Psoas muscle (tissue), 8 donors: ENCODE data around the gene LYPD4. TPM values are rescaled to one million over a fixed set of nuclear protein-coding genes. Genes with fewer than 3 reads are reported as not detected.
A peak's percentile ranks its signal among the peaks of the same experiment; 100 is the strongest.
"Not testable (repeated sequence)": the region's sequence is repeated elsewhere in the genome, so short reads cannot be mapped to it uniquely, and the experiment has no call there.

ENCODE experiments used
- ATAC-seq, 4 donors: fragments of 200-7000 bp; cut with Tn5 transposase; one replicate each; pipeline ENCODE4 v1.9.1; 2020; ENCODE audit warnings: moderate library complexity in 3 of 4, mild to moderate bottlenecking in 2 of 4
- DNase-seq, 2 donors: peaks; one replicate each; pipeline ENCODE4 v3.0.0-alpha.2; 2020
- H3K27ac ChIP-seq: fragments of 200-600 bp; one replicate; pipeline ENCODE4 v1.8.0; 2022
- H3K27me3 ChIP-seq, 3 donors: fragments of 200-600 bp in 1 of 3; one replicate each; pipeline versions ENCODE4 v1.6.1 to v1.8.0; 2013 to 2022; ENCODE audit warnings: low read length in 2 of 3, mild to moderate bottlenecking in 2 of 3, moderate library complexity in 1 of 3; ENCODE audit not compliant: insufficient read depth in 3 of 3
- H3K36me3 ChIP-seq, 2 donors: fragments of 200-600 bp in 1 of 2; one replicate each; pipeline versions ENCODE4 v1.6.1 to v1.8.0; 2013 to 2022; ENCODE audit warnings: low read depth in 1 of 2, mild to moderate bottlenecking in 1 of 2, moderate library complexity in 1 of 2; ENCODE audit not compliant: insufficient read depth in 1 of 2
- H3K4me1 ChIP-seq: fragments of 200-600 bp; one replicate; pipeline ENCODE4 v1.8.0; 2022
- H3K4me3 ChIP-seq: fragments of 200-600 bp; one replicate; pipeline ENCODE4 v1.8.0; 2022; ENCODE audit warnings: mild to moderate bottlenecking
- H3K9me3 ChIP-seq: fragments of 200-600 bp; one replicate; pipeline ENCODE4 v1.8.0; 2022
- CTCF ChIP-seq: fragments of 200-600 bp; IDR thresholded peaks from one replicate; pipeline ENCODE4 v1.8.0; 2022; ENCODE audit warnings: antibody characterized with exemption
- WGBS, 3 donors: extraction: QIAGEN DNeasy Blood & Tissue Kit; methylation state at CpG; one replicate each; pipeline versions ENCODE4 v1.1.6 to v1.1.7; 2013; 5-methylcytosine and 5-hydroxymethylcytosine counted together
- intact Hi-C, 2 donors: fragments of 100-400 bp; cut with DNase I; formaldehyde crosslinking; loops; one replicate each; pipeline versions ENCODE4 v1.11.0 to v1.14.2; 2022
- polyA plus RNA-seq, 3 donors: library from polyadenylated mRNA; stranded (reverse); fragments of 200-250 nt; gene quantifications; one replicate each; pipeline ENCODE4 v1.2.3, GENCODE V29; 2013
- total RNA-seq, 4 donors: library from RNA; stranded (reverse); fragmentation: NEBNext Ultra II Directional in 2 of 4; extraction: Animal tissue kit (Norgen Biotek cat#: 25700) in 2 of 4; gene quantifications; one replicate each; pipeline versions ENCODE4 v1.2.1 to v1.2.4, GENCODE V29; 2021 to 2023
- donor health status: healthy with polysubstance abuse.
- donor health status: DM: no; HTN: no; CAD: no; lungs with moderate emphysema.
- donor health status: Bipolar disorder and iron deficiency.
- donor health status: healthy.
- donor health status: DM: yes; HTN: yes; CAD: no.
- donor health status: DM: no; HTN: no; CAD: no.
- donor health status: DM: no; HTN: no; CAD: no.
- donor health status: DM: yes; HTN: yes; CAD: no.

LYPD4 gene
- total and polyA plus RNA-seq, 7 donors: not detected

- Histone ChIP-seq H3K27me3 (peaks cover 0 to 8% (median 0%) of the 10 kb centered on the region in 3 donors), H3K4me1 (no peaks in the 10 kb centered on the region), H3K27ac (no peak overlapping the region), H3K4me3 (no peak overlapping the region), H3K9me3 (no peaks in the 10 kb centered on the region), H3K36me3 (no peaks in the 10 kb centered on the region)
- ATAC-seq (no peak), DNase-seq (no peak)
- intact Hi-C loops: loop anchor here in 1 of 2 donors (5.0 kb wide), 1 partner anchor 53 kb away; no protein-coding TSS in a partner anchor
- WGBS, 3 donors: 79 to 83% (median 80%) methylated on average over 21 of the region's 21 CpGs
- TF ChIP-seq CTCF: no peak
Observed at GRCh38 chr19:41879080-41879479, 34.6 kb upstream of the LYPD4 start.

GRCh38 chr19:41877916-41878905, 33.7 kb upstream of the LYPD4 start:
- peaks cover 0 to 2% (median 0%) of the 10 kb centered on the region in 3 donors for H3K27me3 ChIP-seq
- H3K4me3 ChIP-seq: no peak overlapping the region
- DNase-seq (no peak), ATAC-seq (no peak)
- H3K36me3 ChIP-seq: no peaks in the 10 kb centered on the region
- no peaks in the 10 kb centered on the region for H3K9me3 ChIP-seq
- 66 to 71% (median 69%) methylated on average over 16 to 17 of the region's 17 CpGs for WGBS, 3 donors
- H3K4me1 ChIP-seq: no peaks in the 10 kb centered on the region
- TF ChIP-seq CTCF: no peak
- intact Hi-C loops: loop anchor here in 1 of 2 donors (5.0 kb wide), 1 partner anchor 54 kb away; no protein-coding TSS in a partner anchor
- H3K27ac ChIP-seq: no peak overlapping the region

GRCh38 chr19:41876847-41877832, 32.7 kb upstream of the LYPD4 start, which contains the start of gene CD79A:
Gene CD79A (plus strand): TSS chr19:41877279. CDS start chr19:41877305, 26 bp downstream.
- Histone ChIP-seq H3K4me3 (no peak within 1 kb of the TSS), H3K4me1 (no peaks in the 10 kb centered on the region), H3K27ac (no peak within 1 kb of the TSS), H3K27me3 (no peaks in the 10 kb centered on the region), H3K9me3 (no peaks in the 10 kb centered on the region), H3K36me3 (no peaks in the 10 kb centered on the region)
- TF ChIP-seq CTCF: no peak
- peak in 1 of 2 donors; percentile 23 for DNase-seq
- no peak for ATAC-seq
- intact Hi-C loops: loop anchor here in 1 of 2 donors (5.0 kb wide), 1 partner anchor 55 kb away; no protein-coding TSS in a partner anchor
- WGBS, 3 donors: 50 to 61% (median 59%) methylated on average over 9 of the region's 9 CpGs

GRCh38 chr19:41875973-41876372, 31.5 kb upstream of the LYPD4 start:
- 81 to 87% (median 84%) methylated on average over 3 of the region's 3 CpGs for WGBS, 3 donors
- not testable (repeated sequence) for H3K4me3 ChIP-seq, H3K27ac ChIP-seq, H3K27me3 ChIP-seq, H3K4me1 ChIP-seq, ATAC-seq, H3K9me3 ChIP-seq
- intact Hi-C loops: loop anchor here in 1 of 2 donors (5.0 kb wide), 1 partner anchor 56 kb away; no protein-coding TSS in a partner anchor
- DNase-seq: peak in 1 of 2 donors; percentile 13
- H3K36me3 ChIP-seq: peaks cover 5 to 11% of the 10 kb centered on the region in 2 donors
